ENCODE results near the gene GLI2.

Gene GLI2

DNA sequence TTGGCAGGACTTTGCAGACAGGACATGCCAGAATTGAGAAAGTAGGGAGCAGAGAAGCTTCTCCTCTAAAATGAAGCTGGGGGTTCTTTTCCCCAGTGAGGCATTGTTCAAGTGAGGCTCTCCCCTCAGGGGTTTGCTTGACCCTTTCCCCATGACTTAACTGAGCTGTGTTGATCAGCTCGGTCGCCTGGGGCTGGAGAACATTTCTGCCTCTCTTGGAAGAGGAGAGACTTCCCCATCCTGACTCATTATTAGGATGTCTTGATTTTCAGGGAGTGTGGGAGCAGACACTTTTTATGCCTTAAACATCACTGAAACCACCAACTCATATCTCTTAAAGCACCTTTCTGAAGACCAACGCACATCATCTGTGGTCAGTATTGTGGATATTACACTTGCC lies 27.9 kb upstream of the GLI2 start:
- Histone ChIP-seq H3K9ac (no peak overlapping the region), H3K9me3 (replicated peaks in 1 of 11) (no peaks in the 10 kb centered on the region), H3K4me2 (no peak overlapping the region), H3K27me3 (no peaks in the 10 kb centered on the region), H3K27ac (no peak overlapping the region), H4K20me1 (no peaks in the 10 kb centered on the region; a peak in 1 of 22 replicates), H3K4me3 (no peak overlapping the region), H3K36me3 (no peaks in the 10 kb centered on the region), H3K4me1 (peaks cover 0 to 11% (median 0%) of the 10 kb centered on the region in 10 experiments; a peak in 5 of 20 replicates)
- no peak for TF ChIP-seq Cebpa-rat (IDR thresholded peaks at IDR 0.05)

- Histone ChIP-seq H3K4me3 (no peak overlapping the region), H3K4me1 (peaks cover 0 to 11% (median 0%) of the 10 kb centered on the region in 10 experiments; a peak in 5 of 20 replicates), H3K9ac (no peak overlapping the region), H3K27me3 (no peaks in the 10 kb centered on the region), H4K20me1 (no peaks in the 10 kb centered on the region; a peak in 1 of 22 replicates), H3K27ac (no peak overlapping the region), H3K4me2 (no peak overlapping the region), H3K36me3 (no peaks in the 10 kb centered on the region), H3K9me3 (replicated peaks in 1 of 11) (no peaks in the 10 kb centered on the region)
- TF ChIP-seq Cebpa-rat (IDR thresholded peaks at IDR 0.05): no peak
These were observed 26.6 kb upstream of the GLI2 start for GRCh38 chr2:120708944-120709607.

DNA sequence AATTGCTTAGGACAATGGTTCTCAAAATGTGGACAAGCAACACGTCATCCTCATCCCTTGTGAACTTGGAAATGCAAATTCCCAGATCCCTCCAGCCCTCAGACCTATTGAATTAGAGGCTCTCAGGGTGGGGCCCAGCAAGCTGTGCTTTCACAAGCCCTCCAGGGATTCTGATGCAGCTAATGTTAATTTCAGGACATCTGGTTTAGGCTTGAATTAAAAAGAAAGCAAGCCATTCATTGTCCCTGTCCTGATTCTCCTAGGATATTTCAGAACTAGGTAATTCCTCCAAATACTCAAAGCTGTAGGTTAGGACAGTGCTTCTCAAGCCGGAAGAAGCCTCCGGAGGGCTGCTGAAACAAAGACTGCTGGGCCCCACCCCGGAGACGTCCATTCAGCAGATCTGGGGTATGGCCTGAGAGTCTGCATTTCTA lies 26.0 kb upstream of the GLI2 start:
- no peak overlapping the region for H3K9ac ChIP-seq
- no peaks in the 10 kb centered on the region for H3K9me3 ChIP-seq (replicated peaks in 1 of 11)
- H4K20me1 ChIP-seq: no peaks in the 10 kb centered on the region
- H3K4me2 ChIP-seq: no peak overlapping the region
- H3K27me3 ChIP-seq: no peaks in the 10 kb centered on the region
- no peak overlapping the region for H3K4me3 ChIP-seq
- TF ChIP-seq Cebpa-rat (IDR thresholded peaks at IDR 0.05): no peak
- H3K4me1 ChIP-seq: peaks cover 0 to 11% (median 0%) of the 10 kb centered on the region in 10 experiments; a peak in 5 of 20 replicates
- no peaks in the 10 kb centered on the region for H3K36me3 ChIP-seq
- H3K27ac ChIP-seq: no peak overlapping the region

DNA sequence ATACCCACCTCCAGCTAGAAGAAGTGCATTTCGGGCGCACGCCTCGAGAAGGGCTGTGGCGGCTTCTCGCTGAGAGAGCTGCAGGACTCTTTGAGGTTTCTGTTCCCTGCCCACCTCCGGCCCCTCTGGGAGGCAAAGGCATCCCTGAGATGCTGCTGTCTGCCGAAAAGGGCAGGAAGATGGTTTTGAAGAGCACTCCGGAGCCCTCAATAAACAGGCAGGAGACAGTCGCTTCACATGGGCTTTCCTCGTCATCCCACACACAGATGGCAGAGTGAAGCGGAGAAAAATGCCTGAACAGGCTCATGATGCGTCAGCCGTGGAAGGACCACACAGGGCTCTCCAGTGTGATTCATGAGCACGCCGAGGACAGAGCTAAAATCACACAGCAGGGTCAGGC lies 25.4 kb upstream of the GLI2 start:
- H3K27me3 ChIP-seq: no peaks in the 10 kb centered on the region
- no peak overlapping the region for H3K9ac ChIP-seq
- no peaks in the 10 kb centered on the region for H3K9me3 ChIP-seq (replicated peaks in 1 of 11)
- H3K4me2 ChIP-seq: no peak overlapping the region
- H3K27ac ChIP-seq: no peak overlapping the region
- H3K36me3 ChIP-seq: no peaks in the 10 kb centered on the region
- peaks cover 0 to 11% (median 0%) of the 10 kb centered on the region in 10 experiments; a peak in 5 of 20 replicates for H3K4me1 ChIP-seq
- no peaks in the 10 kb centered on the region for H4K20me1 ChIP-seq
- TF ChIP-seq Cebpa-rat (IDR thresholded peaks at IDR 0.05): no peak
- H3K4me3 ChIP-seq: no peak overlapping the region

- no peaks in the 10 kb centered on the region for H3K27me3 ChIP-seq
- H3K4me1 ChIP-seq: peaks cover 0 to 11% (median 0%) of the 10 kb centered on the region in 10 experiments; a peak in 5 of 20 replicates
- peak overlapping the region in 6 of 11 experiments; percentile 1 to 48 (median 14); a peak in 9 of 22 replicates for H3K4me2 ChIP-seq
- TF ChIP-seq Cebpa-rat (IDR thresholded peaks at IDR 0.05): no peak
- no peak overlapping the region for H3K4me3 ChIP-seq
- no peaks in the 10 kb centered on the region for H4K20me1 ChIP-seq
- H3K27ac ChIP-seq: no peak overlapping the region
- H3K36me3 ChIP-seq: no peaks in the 10 kb centered on the region
- no peaks in the 10 kb centered on the region for H3K9me3 ChIP-seq (replicated peaks in 1 of 11)
- H3K9ac ChIP-seq: no peak overlapping the region
These were observed 24.0 kb upstream of the GLI2 start for GRCh38 chr2:120711694-120712093.

DNA sequence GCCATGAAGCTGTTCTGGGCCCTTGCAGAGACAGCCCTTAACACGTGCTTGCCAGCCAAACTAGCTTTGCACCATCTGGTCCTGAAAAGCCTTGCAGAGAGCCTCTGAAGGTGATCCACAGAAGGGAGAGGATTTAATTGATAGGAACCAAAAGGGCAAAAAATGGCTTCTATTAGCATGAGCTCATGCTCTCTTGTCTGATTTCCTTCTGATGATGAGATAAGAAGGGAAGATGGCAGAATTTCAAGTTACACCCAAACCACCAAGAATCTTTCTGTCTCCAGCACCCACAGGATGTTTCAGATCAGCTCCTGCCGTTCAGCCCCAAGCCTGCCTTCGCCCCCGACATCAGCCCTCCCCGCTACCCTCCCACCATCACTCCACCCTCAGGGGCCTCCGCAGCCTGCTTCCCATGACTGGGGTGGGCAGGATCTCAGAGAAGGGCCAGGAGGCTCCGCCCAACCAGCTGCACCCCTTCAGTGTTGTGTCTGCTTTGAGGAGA lies 23.4 kb upstream of the GLI2 start:
- Histone ChIP-seq H3K4me1 (peaks cover 0 to 11% (median 0%) of the 10 kb centered on the region in 10 experiments; a peak in 5 of 20 replicates), H3K4me3 (no peak overlapping the region), H3K27me3 (no peaks in the 10 kb centered on the region), H3K9me3 (replicated peaks in 1 of 11) (no peaks in the 10 kb centered on the region), H4K20me1 (no peaks in the 10 kb centered on the region; a peak in 1 of 22 replicates), H3K27ac (no peak overlapping the region), H3K4me2 (peak overlapping the region in 6 of 11 experiments; percentile 1 to 48 (median 14); a peak in 9 of 22 replicates), H3K36me3 (no peaks in the 10 kb centered on the region), H3K9ac (no peak overlapping the region)
- no peak for TF ChIP-seq Cebpa-rat (IDR thresholded peaks at IDR 0.05)

DNA sequence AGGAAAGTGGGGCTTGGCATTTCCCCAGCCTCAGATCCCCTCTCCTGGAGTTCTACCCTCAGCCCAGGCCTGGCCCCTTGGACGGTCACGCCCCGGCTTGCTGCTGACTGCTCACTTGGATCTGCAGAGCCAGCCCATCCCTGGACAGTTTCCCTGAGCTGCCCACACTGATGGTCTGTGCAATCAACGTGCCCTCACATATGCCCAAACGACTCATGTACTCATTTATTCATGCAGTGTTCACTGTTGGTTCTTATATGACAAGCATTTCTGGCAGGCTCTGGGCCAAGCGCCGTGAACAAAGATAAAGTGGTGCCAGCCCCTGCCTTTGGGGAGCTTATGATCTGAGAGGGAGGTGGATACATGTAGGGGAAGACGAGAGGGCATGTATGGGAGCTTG lies 20.3 kb upstream of the GLI2 start:
- Histone ChIP-seq H3K4me1 (peaks cover 0 to 24% (median 11%) of the 10 kb centered on the region in 10 experiments; a peak in 13 of 20 replicates), H3K4me3 (no peak overlapping the region), H3K9me3 (replicated peaks in 1 of 11) (no peaks in the 10 kb centered on the region), H3K9ac (no peak overlapping the region), H3K27ac (no peak overlapping the region), H3K27me3 (no peaks in the 10 kb centered on the region), H3K36me3 (no peaks in the 10 kb centered on the region), H3K4me2 (no peak overlapping the region), H4K20me1 (no peaks in the 10 kb centered on the region; a peak in 1 of 22 replicates)
- no peak for TF ChIP-seq Cebpa-rat (IDR thresholded peaks at IDR 0.05)

- H3K36me3 ChIP-seq: no peaks in the 10 kb centered on the region
- H3K4me1 ChIP-seq: peaks cover 0 to 29% (median 16%) of the 10 kb centered on the region in 10 experiments; a peak in 14 of 20 replicates
- no peak overlapping the region for H3K9ac ChIP-seq
- H4K20me1 ChIP-seq: no peaks in the 10 kb centered on the region; a peak in 1 of 22 replicates
- no peak for TF ChIP-seq Cebpa-rat (IDR thresholded peaks at IDR 0.05)
- no peak overlapping the region for H3K4me2 ChIP-seq
- H3K9me3 ChIP-seq (replicated peaks in 1 of 11): no peaks in the 10 kb centered on the region
- H3K4me3 ChIP-seq: no peak overlapping the region
- no peaks in the 10 kb centered on the region for H3K27me3 ChIP-seq
- no peak overlapping the region for H3K27ac ChIP-seq
These were observed 19.7 kb upstream of the GLI2 start for GRCh38 chr2:120715941-120716340.

DNA sequence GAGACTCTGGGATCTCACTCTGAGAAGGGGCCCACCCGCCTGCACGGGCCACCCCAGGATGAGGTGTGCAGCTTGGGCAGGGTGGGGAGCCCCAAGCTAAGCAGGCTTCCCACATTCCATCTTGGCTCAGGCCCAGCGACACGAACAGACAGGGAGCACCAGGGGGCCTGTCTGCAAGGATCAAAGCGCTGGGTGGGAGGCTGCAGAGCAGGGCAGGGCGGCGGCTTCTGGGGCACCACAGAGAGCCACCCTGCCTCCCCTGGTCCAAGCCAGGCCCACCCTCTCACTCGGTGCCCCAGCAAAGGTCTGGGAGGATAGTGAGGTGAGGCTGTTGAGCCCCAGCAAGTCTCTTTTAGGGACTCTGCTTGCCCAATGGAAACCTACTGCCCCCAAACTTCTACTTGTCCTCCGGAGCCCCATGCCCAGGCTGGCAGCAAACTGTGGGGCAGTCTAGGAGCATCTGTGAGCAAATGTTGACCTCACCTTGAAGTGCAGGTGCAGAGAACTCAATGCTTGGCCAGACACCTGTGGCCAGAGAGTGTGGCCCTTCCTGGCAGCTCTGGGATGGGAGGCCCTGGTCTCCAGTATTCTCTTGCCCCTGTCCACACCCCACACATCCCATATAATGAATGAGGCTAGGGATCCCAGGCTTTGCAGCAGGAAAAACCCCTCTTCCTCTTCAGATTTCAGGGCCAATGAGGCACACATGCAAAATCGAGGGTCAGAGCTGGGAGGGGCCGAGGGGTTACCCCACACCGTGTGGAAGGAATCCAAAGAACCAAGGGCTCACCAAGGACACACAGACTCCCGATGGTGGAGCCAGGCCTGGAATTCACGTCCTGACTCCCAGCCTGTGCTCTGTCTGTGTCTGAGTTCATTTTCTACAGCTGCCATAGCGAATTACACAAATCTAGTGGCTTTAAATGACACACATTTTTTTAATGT lies 18.8 kb upstream of the GLI2 start:
- Histone ChIP-seq H4K20me1 (no peaks in the 10 kb centered on the region; a peak in 1 of 22 replicates), H3K27me3 (no peaks in the 10 kb centered on the region), H3K27ac (no peak overlapping the region), H3K4me2 (no peak overlapping the region), H3K9me3 (replicated peaks in 1 of 11) (no peaks in the 10 kb centered on the region), H3K4me3 (no peak overlapping the region), H3K9ac (no peak overlapping the region), H3K4me1 (peaks cover 0 to 31% (median 20%) of the 10 kb centered on the region in 10 experiments; a peak in 14 of 20 replicates), H3K36me3 (no peaks in the 10 kb centered on the region)
- no peak for TF ChIP-seq Cebpa-rat (IDR thresholded peaks at IDR 0.05)
